Measurements from ENCODE around the gene PPP4R4. TPM values are rescaled to one million over a fixed set of nuclear protein-coding genes. Genes with fewer than 3 reads are reported as not detected.

Gene PPP4R4
- total RNA-seq, 1 experiment from 2014 or later = 5.5 TPM

DNA sequence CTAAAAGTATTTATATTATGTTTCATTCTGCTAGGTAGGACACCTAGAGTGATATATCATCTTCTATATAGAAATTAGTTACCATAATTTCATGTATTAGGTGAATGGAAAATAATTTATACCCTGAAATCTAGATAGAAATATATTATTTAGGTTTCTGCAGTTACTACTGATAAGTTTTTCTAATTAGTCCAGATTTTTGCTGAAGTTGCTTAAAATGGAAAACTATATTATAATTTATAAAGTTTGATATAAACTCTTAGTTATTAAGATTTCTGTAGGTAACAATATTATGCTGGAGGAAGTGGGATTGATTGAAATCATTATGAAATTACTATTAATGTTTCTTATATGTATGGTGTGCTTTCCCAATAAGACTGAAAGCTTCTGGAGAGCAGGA, 62.9 kb downstream of the PPP4R4 start:
- Histone ChIP-seq H3K4me1 (ENCODE audit: control insufficient read depth in 1 of 2, insufficient read depth in 2 of 2, low read length in 2 of 2) (no peaks in the 10 kb centered on the region), H3K4me2 (ENCODE audit: low read length) (no peak overlapping the region), H3K27me3 (ENCODE audit: insufficient read depth, low read length) (no peaks in the 10 kb centered on the region), H3K9me2 (ENCODE audit: insufficient read depth) (no peaks in the 10 kb centered on the region), H3K27ac (ENCODE audit: low read depth, low read length) (no peak overlapping the region), H3K9ac (ENCODE audit: low read length) (no peak overlapping the region), H2AFZ (ENCODE audit: low read depth, low read length, poor library complexity, severe bottlenecking) (no peak overlapping the region), H3K9me3 (ENCODE audit: control insufficient read depth in 1 of 2, insufficient read depth in 1 of 2, low read depth in 1 of 2, low read length in 2 of 2) (no peaks in the 10 kb centered on the region), H3K79me2 (ENCODE audit: insufficient read depth, low read length) (no peaks in the 10 kb centered on the region), H4K20me1 (ENCODE audit: insufficient read depth) (no peaks in the 10 kb centered on the region; the same call in 1 of the 2 replicates), H3K4me3 (replicated peaks in 1 of 2; ENCODE audit: low read depth in 1 of 2, low read length in 2 of 2) (no peak overlapping the region), H3K36me3 (ENCODE audit: control insufficient read depth in 1 of 2, insufficient read depth in 2 of 2, low read length in 2 of 2) (no peaks in the 10 kb centered on the region)
- TF ChIP-seq TCF7L2 (IDR thresholded peaks at IDR 0.05; ENCODE audit: borderline replicate concordance, extremely low read depth, insufficient read depth, insufficient read length) (no peak), SIN3A (IDR thresholded peaks at IDR 0.05; ENCODE audit: low read depth) (no peak), ZFX (IDR thresholded peaks at IDR 0.05) (no peak), CBX3 (IDR thresholded peaks at IDR 0.05; ENCODE audit: low read depth) (no peak), RAD21 (IDR thresholded peaks at IDR 0.05; ENCODE audit: low read depth) (no peak), POLR2AphosphoS5 (IDR thresholded peaks at IDR 0.05; ENCODE audit: low read depth, low read length) (no peak), YY1 (IDR thresholded peaks at IDR 0.05; ENCODE audit: extremely low read depth, insufficient replicate concordance, low read depth, low read length) (no peak), SRF (IDR thresholded peaks at IDR 0.05; ENCODE audit: low read depth) (no peak)
- TF ChIP-seq, protein P1, sequence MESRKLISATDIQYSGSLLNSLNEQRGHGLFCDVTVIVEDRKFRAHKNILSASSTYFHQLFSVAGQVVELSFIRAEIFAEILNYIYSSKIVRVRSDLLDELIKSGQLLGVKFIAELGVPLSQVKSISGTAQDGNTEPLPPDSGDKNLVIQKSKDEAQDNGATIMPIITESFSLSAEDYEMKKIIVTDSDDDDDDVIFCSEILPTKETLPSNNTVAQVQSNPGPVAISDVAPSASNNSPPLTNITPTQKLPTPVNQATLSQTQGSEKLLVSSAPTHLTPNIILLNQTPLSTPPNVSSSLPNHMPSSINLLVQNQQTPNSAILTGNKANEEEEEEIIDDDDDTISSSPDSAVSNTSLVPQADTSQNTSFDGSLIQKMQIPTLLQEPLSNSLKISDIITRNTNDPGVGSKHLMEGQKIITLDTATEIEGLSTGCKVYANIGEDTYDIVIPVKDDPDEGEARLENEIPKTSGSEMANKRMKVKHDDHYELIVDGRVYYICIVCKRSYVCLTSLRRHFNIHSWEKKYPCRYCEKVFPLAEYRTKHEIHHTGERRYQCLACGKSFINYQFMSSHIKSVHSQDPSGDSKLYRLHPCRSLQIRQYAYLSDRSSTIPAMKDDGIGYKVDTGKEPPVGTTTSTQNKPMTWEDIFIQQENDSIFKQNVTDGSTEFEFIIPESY (IDR thresholded peaks at IDR 0.05; ENCODE audit: extremely low read depth, insufficient replicate concordance, low read length) = no peak
- TF ChIP-seq, protein P2, sequence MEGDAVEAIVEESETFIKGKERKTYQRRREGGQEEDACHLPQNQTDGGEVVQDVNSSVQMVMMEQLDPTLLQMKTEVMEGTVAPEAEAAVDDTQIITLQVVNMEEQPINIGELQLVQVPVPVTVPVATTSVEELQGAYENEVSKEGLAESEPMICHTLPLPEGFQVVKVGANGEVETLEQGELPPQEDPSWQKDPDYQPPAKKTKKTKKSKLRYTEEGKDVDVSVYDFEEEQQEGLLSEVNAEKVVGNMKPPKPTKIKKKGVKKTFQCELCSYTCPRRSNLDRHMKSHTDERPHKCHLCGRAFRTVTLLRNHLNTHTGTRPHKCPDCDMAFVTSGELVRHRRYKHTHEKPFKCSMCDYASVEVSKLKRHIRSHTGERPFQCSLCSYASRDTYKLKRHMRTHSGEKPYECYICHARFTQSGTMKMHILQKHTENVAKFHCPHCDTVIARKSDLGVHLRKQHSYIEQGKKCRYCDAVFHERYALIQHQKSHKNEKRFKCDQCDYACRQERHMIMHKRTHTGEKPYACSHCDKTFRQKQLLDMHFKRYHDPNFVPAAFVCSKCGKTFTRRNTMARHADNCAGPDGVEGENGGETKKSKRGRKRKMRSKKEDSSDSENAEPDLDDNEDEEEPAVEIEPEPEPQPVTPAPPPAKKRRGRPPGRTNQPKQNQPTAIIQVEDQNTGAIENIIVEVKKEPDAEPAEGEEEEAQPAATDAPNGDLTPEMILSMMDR (IDR thresholded peaks at IDR 0.05 in 2 of 3, conservative IDR thresholded peaks at IDR 0.05 in 1 of 3; ENCODE audit: borderline replicate concordance in 1 of 3, insufficient read depth in 1 of 3, low read depth in 2 of 3, low read length in 2 of 3) = no peak
- TF ChIP-seq, protein P3, sequence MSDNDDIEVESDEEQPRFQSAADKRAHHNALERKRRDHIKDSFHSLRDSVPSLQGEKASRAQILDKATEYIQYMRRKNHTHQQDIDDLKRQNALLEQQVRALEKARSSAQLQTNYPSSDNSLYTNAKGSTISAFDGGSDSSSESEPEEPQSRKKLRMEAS (IDR thresholded peaks at IDR 0.05) = no peak
- TF ChIP-seq, protein P4, sequence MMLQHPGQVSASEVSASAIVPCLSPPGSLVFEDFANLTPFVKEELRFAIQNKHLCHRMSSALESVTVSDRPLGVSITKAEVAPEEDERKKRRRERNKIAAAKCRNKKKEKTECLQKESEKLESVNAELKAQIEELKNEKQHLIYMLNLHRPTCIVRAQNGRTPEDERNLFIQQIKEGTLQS (IDR thresholded peaks at IDR 0.05) = no peak
- ATAC-seq (no peak), DNase-seq (ENCODE audit: low read depth, low spot score) (no peak)
- intact Hi-C loops (cut with micrococcal nuclease) = no loop called here
- CTCF ChIA-PET = no interaction called here
- POLR2A ChIA-PET = no interaction called here
- no TSS peak for BruUV-seq (replicated peaks)
- RAD21 ChIA-PET (ENCODE audit: low non-redundant PET in 1 of 2, low total read pairs in 2 of 2, uncharacterized antibody in 2 of 2, unreplicated experiment in 2 of 2) = no interaction called here
